Neural progenitor cell (in vitro differentiated cells): Measurements from ENCODE around the gene DLG2.

Source experiments
- EZH2 ChIP-seq: fragments of 200-600 bp; sonication (generic); IDR thresholded peaks from 2 replicates; pipeline ENCODE4 v1.6.1; 2017; ENCODE audit warnings: antibody characterized with exemption, mild to moderate bottlenecking, moderate library complexity
- TF ChIP-seq, protein P1 (sequence below): fragments of 200-600 bp; sonication (generic); IDR thresholded peaks from 2 replicates; pipeline ENCODE4 v1.5.1; 2017; ENCODE audit warnings: antibody characterized with exemption, mild to moderate bottlenecking

- TF ChIP-seq, protein P1, sequence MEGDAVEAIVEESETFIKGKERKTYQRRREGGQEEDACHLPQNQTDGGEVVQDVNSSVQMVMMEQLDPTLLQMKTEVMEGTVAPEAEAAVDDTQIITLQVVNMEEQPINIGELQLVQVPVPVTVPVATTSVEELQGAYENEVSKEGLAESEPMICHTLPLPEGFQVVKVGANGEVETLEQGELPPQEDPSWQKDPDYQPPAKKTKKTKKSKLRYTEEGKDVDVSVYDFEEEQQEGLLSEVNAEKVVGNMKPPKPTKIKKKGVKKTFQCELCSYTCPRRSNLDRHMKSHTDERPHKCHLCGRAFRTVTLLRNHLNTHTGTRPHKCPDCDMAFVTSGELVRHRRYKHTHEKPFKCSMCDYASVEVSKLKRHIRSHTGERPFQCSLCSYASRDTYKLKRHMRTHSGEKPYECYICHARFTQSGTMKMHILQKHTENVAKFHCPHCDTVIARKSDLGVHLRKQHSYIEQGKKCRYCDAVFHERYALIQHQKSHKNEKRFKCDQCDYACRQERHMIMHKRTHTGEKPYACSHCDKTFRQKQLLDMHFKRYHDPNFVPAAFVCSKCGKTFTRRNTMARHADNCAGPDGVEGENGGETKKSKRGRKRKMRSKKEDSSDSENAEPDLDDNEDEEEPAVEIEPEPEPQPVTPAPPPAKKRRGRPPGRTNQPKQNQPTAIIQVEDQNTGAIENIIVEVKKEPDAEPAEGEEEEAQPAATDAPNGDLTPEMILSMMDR = no peak
- no peak for TF ChIP-seq EZH2
These were observed 1206.9 kb downstream of the DLG2 start for GRCh38 chr11:84420271-84420670.
